Suprapubic skin (tissue), 3 donors: ENCODE measurements around the gene SH2D1B.

Source experiments
- EP300 ChIP-seq: sonication (generic); formaldehyde crosslinking; IDR thresholded peaks from one replicate; pipeline ENCODE4 v1.6.1; 2017; ENCODE audit warnings: antibody characterized with exemption
- POLR2A ChIP-seq, 2 donors: fragments of 450-650 bp; IDR thresholded peaks; one replicate each; pipeline ENCODE4 v1.6.1; 2017; ENCODE audit warnings: antibody characterized with exemption in 2 of 2, mild to moderate bottlenecking in 2 of 2, moderate library complexity in 2 of 2
- TF ChIP-seq, protein P1 (sequence below), 2 donors: fragments of 200-600 bp in 1 of 2; fragments of 450-650 bp in 1 of 2; sonication (generic) in 1 of 2; IDR thresholded peaks; one replicate each; pipeline ENCODE4 v1.5.1; 2016 to 2019; ENCODE audit warnings: antibody characterized with exemption in 2 of 2, mild to moderate bottlenecking in 1 of 2, moderate library complexity in 1 of 2

DNA sequence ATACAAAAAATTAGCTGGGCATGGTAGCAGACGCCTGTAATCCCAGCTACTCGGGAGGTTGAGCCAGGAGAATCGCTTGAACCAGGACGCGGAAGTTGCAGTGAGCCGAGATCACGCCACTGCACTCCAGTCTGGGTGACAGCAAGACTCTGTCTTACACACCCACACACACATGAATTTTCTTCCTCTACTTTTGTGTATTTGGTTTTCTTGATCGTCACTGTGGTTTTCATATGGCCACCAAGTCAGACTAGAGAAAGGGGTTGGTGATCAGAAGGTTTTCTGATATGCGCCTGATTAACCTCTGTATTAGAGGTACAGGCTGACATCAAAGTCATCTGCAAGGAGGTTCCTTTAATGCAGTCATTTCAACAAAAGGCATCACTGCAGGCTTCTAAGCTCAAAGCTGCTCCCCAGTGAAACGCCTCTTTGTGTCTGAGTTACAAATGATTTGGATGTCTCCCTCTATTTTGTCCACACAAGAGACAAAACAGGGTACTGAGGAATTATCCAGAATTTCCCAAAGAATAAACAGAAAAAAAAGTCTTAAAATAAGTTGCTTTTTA lies 11.1 kb downstream of the SH2D1B start:
- TF ChIP-seq, protein P1, sequence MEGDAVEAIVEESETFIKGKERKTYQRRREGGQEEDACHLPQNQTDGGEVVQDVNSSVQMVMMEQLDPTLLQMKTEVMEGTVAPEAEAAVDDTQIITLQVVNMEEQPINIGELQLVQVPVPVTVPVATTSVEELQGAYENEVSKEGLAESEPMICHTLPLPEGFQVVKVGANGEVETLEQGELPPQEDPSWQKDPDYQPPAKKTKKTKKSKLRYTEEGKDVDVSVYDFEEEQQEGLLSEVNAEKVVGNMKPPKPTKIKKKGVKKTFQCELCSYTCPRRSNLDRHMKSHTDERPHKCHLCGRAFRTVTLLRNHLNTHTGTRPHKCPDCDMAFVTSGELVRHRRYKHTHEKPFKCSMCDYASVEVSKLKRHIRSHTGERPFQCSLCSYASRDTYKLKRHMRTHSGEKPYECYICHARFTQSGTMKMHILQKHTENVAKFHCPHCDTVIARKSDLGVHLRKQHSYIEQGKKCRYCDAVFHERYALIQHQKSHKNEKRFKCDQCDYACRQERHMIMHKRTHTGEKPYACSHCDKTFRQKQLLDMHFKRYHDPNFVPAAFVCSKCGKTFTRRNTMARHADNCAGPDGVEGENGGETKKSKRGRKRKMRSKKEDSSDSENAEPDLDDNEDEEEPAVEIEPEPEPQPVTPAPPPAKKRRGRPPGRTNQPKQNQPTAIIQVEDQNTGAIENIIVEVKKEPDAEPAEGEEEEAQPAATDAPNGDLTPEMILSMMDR (IDR thresholded peaks at IDR 0.05) = no peak
- no peak for TF ChIP-seq EP300
- no peak for TF ChIP-seq POLR2A (IDR thresholded peaks at IDR 0.05)
